Thoracic aorta (tissue), 2 donors: ENCODE results near the gene SNX8. TPM values are rescaled to one million over a fixed set of nuclear protein-coding genes. Genes with fewer than 3 reads are reported as not detected.

Experiments used
- ATAC-seq: fragments of 150-250 bp; one replicate; pipeline ENCODE4 v1.8.0; 2017; ENCODE audit warnings: low read depth; ENCODE audit not compliant: insufficient number of reproducible peaks, low FRiP score
- DNase-seq: peaks from one replicate; pipeline ENCODE4 v3.0.0-alpha.2; 2020; ENCODE audit warnings: low spot score
- H3K27ac ChIP-seq, 2 donors: fragments of 200-600 bp; sonication (generic); 1 replicate in 1 of 2; 2 replicates in 1 of 2; pipeline ENCODE4 v1.5.1; 2016; ENCODE audit warnings: mild to moderate bottlenecking in 2 of 2, moderate library complexity in 2 of 2
- H3K27me3 ChIP-seq: fragments of 200-600 bp; sonication (generic); replicated peaks from 2 replicates; pipeline ENCODE4 v1.6.0; 2016; ENCODE audit warnings: mild to moderate bottlenecking; ENCODE audit not compliant: insufficient read depth
- H3K36me3 ChIP-seq: fragments of 200-600 bp; sonication (generic); one replicate; pipeline ENCODE4 v1.5.1; 2016
- H3K4me1 ChIP-seq, 2 donors: fragments of 200-600 bp; sonication (generic); 1 replicate in 1 of 2; 2 replicates in 1 of 2; pipeline versions ENCODE4 v1.5.1 to v1.6.0; 2016; ENCODE audit warnings: low read depth in 2 of 2, mild to moderate bottlenecking in 1 of 2; ENCODE audit not compliant: control insufficient read depth in 1 of 2
- H3K4me3 ChIP-seq: fragments of 200-600 bp; sonication (generic); 2 replicates; pipeline ENCODE4 v1.5.1; 2016; ENCODE audit warnings: mild to moderate bottlenecking
- H3K9me3 ChIP-seq: fragments of 200-600 bp; sonication (generic); 2 replicates; pipeline ENCODE4 v1.5.1; 2016
- CTCF ChIP-seq: fragments of 200-600 bp; sonication (generic); IDR thresholded peaks from one replicate; pipeline ENCODE4 v1.5.1; 2019; ENCODE audit warnings: antibody characterized with exemption
- total RNA-seq, 2 donors: library from RNA; depleted of rRNA; stranded (reverse); fragments of >200 nt; gene quantifications; one replicate each; pipeline versions ENCODE4 v1.1.0 to v1.2.3, GENCODE V29; 2016

Gene SNX8
- total RNA-seq, 2 donors from 2014 or later = 6.5 to 29.6 TPM

GRCh38 chr7:2266911-2267310 lies 47.3 kb downstream of the SNX8 start:
- H3K27ac ChIP-seq = no peak overlapping the region
- TF ChIP-seq CTCF = no peak
- H3K36me3 ChIP-seq = peaks cover 17% of the 10 kb centered on the region
- H3K9me3 ChIP-seq = no peaks in the 10 kb centered on the region
- H3K4me3 ChIP-seq = no peak overlapping the region
- H3K27me3 ChIP-seq = no peaks in the 10 kb centered on the region
- H3K4me1 ChIP-seq = no peaks in the 10 kb centered on the region
- DNase-seq (no peak), ATAC-seq (no peak)

GRCh38 chr7:2264158-2264557 lies 50.1 kb downstream of the SNX8 start:
- H3K27ac ChIP-seq = no peak overlapping the region
- H3K27me3 ChIP-seq = no peaks in the 10 kb centered on the region
- no peak for DNase-seq
- H3K4me3 ChIP-seq = no peak overlapping the region
- TF ChIP-seq CTCF = no peak
- ATAC-seq = no peak
- H3K9me3 ChIP-seq = no peaks in the 10 kb centered on the region
- no peaks in the 10 kb centered on the region for H3K4me1 ChIP-seq
- peaks cover 8% of the 10 kb centered on the region for H3K36me3 ChIP-seq

GRCh38 chr7:2263176-2263575 lies 51.1 kb downstream of the SNX8 start:
- no peak overlapping the region for H3K4me3 ChIP-seq
- no peaks in the 10 kb centered on the region for H3K27me3 ChIP-seq
- DNase-seq = no peak
- H3K4me1 ChIP-seq = no peaks in the 10 kb centered on the region
- H3K36me3 ChIP-seq = peaks cover 8% of the 10 kb centered on the region
- no peak for TF ChIP-seq CTCF
- no peak for ATAC-seq
- H3K9me3 ChIP-seq = no peaks in the 10 kb centered on the region
- H3K27ac ChIP-seq = no peak overlapping the region

GRCh38 chr7:2261611-2262010 lies 52.6 kb downstream of the SNX8 start:
- no peaks in the 10 kb centered on the region for H3K27me3 ChIP-seq
- H3K27ac ChIP-seq = no peak overlapping the region
- H3K36me3 ChIP-seq = peaks cover 8% of the 10 kb centered on the region
- no peak overlapping the region for H3K4me3 ChIP-seq
- ATAC-seq (no peak), DNase-seq (no peak)
- H3K9me3 ChIP-seq = no peaks in the 10 kb centered on the region
- no peak for TF ChIP-seq CTCF
- H3K4me1 ChIP-seq = no peaks in the 10 kb centered on the region

- Histone ChIP-seq H3K9me3 (no peaks in the 10 kb centered on the region), H3K4me3 (no peak overlapping the region), H3K27me3 (no peaks in the 10 kb centered on the region), H3K27ac (no peak overlapping the region), H3K4me1 (no peaks in the 10 kb centered on the region), H3K36me3 (peaks cover 8% of the 10 kb centered on the region)
- no peak for ATAC-seq
- no peak for DNase-seq
- TF ChIP-seq CTCF = no peak
These were observed 53.4 kb downstream of the SNX8 start for GRCh38 chr7:2260820-2261219.
